ENCODE measurements around the gene RAB31.

DNA sequence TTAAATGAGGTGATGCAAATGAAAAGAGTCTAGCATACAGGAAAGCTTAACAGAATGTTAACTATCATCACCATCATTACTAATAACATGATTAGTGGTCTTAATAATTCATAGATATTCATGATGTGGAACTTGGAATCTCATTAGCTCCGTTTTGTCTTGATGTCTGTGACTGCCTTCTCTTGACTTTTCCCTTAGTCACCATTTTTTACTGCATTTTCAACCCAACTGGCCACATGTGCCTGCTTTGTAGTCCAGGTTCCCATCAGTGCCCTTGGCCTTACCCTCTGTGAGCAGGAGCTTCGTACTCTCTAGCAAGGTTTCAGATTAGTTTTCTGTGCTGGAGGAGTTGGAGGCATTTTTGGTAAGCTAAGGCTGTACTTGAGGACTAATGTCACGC, 47.0 kb downstream of the RAB31 start:
- no peak for TF ChIP-seq POLR2AphosphoS5 (IDR thresholded peaks at IDR 0.05)
- TF ChIP-seq, protein P1, sequence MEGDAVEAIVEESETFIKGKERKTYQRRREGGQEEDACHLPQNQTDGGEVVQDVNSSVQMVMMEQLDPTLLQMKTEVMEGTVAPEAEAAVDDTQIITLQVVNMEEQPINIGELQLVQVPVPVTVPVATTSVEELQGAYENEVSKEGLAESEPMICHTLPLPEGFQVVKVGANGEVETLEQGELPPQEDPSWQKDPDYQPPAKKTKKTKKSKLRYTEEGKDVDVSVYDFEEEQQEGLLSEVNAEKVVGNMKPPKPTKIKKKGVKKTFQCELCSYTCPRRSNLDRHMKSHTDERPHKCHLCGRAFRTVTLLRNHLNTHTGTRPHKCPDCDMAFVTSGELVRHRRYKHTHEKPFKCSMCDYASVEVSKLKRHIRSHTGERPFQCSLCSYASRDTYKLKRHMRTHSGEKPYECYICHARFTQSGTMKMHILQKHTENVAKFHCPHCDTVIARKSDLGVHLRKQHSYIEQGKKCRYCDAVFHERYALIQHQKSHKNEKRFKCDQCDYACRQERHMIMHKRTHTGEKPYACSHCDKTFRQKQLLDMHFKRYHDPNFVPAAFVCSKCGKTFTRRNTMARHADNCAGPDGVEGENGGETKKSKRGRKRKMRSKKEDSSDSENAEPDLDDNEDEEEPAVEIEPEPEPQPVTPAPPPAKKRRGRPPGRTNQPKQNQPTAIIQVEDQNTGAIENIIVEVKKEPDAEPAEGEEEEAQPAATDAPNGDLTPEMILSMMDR (IDR thresholded peaks at IDR 0.05), result no peak
- no peak for TF ChIP-seq POLR2A (IDR thresholded peaks at IDR 0.05)
